H1 (cell line): ENCODE data around the gene MPRIP. TPM values are rescaled to one million over a fixed set of nuclear protein-coding genes. Genes with fewer than 3 reads are reported as not detected.

Source experiments
- CTCF ChIA-PET: fragments of 300-600 bp; sonication (Branson Sonifier 250); formaldehyde crosslinking; loops from one replicate; lab custom pipeline; 2021; ENCODE audit not compliant: partially characterized antibody; lab: Charles Lee
- POLR2A ChIA-PET: fragments of 300-600 bp; sonication (Branson Sonifier 250); formaldehyde crosslinking; loops from one replicate; lab custom pipeline; 2021; ENCODE audit warnings: inconsistent platforms; ENCODE audit not compliant: partially characterized antibody; lab: Charles Lee
- DNase-seq, 2 experiments: peaks; one replicate each; pipeline versions ENCODE4 v3.0.0 to v3.0.0-alpha.2; 2010 to 2022; ENCODE audit warnings: low spot score in 2 of 2, low read depth in 1 of 2, mixed read lengths in 1 of 2
- FAIRE-seq: peaks from 2 replicates; lab custom pipeline; 2011; peaks lifted over from hg19 to GRCh38; lab: Jason Lieb, UNC
- H2AFZ ChIP-seq: 2 replicates; pipeline ENCODE4 v1.8.1; 2012; ENCODE audit warnings: low read length, inconsistent platforms
- H2AK5ac ChIP-seq: 2 replicates; pipeline ENCODE4 v1.6.1; 2013; ENCODE audit warnings: low read depth, low read length
- H2BK120ac ChIP-seq: replicated peaks from 2 replicates; pipeline ENCODE3; 2013; ENCODE audit warnings: low read depth, low read length, inconsistent platforms
- H2BK12ac ChIP-seq: 2 replicates; pipeline ENCODE4 v1.6.1; 2013; ENCODE audit warnings: low read depth, low read length
- H2BK15ac ChIP-seq: 2 replicates; pipeline ENCODE4 v1.6.1; 2013; ENCODE audit warnings: low read length
- H2BK20ac ChIP-seq: 2 replicates; pipeline ENCODE4 v1.6.1; 2013; ENCODE audit warnings: low read length
- H2BK5ac ChIP-seq: 2 replicates; pipeline ENCODE4 v1.6.1; 2013; ENCODE audit warnings: low read depth, low read length
- H3K14ac ChIP-seq: 2 replicates; pipeline ENCODE4 v1.6.1; 2013; ENCODE audit warnings: inconsistent platforms; ENCODE audit not compliant: insufficient read length
- H3K18ac ChIP-seq: 2 replicates; pipeline ENCODE4 v1.6.1; 2013; ENCODE audit warnings: low read length; ENCODE audit errors: extremely low read depth
- H3K23ac ChIP-seq: 2 replicates; pipeline ENCODE4 v1.6.1; 2013; ENCODE audit warnings: inconsistent platforms; ENCODE audit not compliant: insufficient read length
- H3K23me2 ChIP-seq: 2 replicates; pipeline ENCODE4 v1.6.1; 2013; ENCODE audit warnings: low read depth, low read length
- H3K27ac ChIP-seq: 2 replicates; pipeline ENCODE4 v1.6.1; 2011; ENCODE audit warnings: low read depth, low read length, inconsistent platforms
- H3K27me3 ChIP-seq, 4 experiments: replicated peaks in 1 of 4; 1 replicate in 1 of 4; 2 replicates in 3 of 4; pipeline versions ENCODE4 v1.6.1 to v1.8.1; 2011 to 2013; ENCODE audit warnings: low read length in 3 of 4, mild to moderate bottlenecking in 3 of 4, inconsistent platforms in 2 of 4, mixed read lengths in 2 of 4, moderate library complexity in 1 of 4; ENCODE audit not compliant: control insufficient read depth in 3 of 4, insufficient read depth in 3 of 4; ENCODE audit errors: extremely low read depth in 1 of 4
- H3K36me3 ChIP-seq, 4 experiments: 2 replicates each; pipeline versions ENCODE4 v1.6.1 to v1.8.1; 2011 to 2013; ENCODE audit warnings: mild to moderate bottlenecking in 4 of 4, low read length in 3 of 4, moderate library complexity in 2 of 4, control low read depth in 1 of 4, inconsistent platforms in 1 of 4; ENCODE audit not compliant: insufficient read depth in 4 of 4, control insufficient read depth in 2 of 4
- H3K4ac ChIP-seq: replicated peaks from 2 replicates; pipeline ENCODE3; 2013; ENCODE audit warnings: low read length, low read depth, mixed read lengths, inconsistent platforms; ENCODE audit not compliant: insufficient read length
- H3K4me1 ChIP-seq, 4 experiments: replicated peaks in 1 of 4; 1 replicate in 1 of 4; 2 replicates in 3 of 4; pipeline versions ENCODE4 v1.6.1 to v1.8.1; 2011 to 2013; ENCODE audit warnings: low read length in 3 of 4, inconsistent platforms in 2 of 4, mixed read lengths in 1 of 4; ENCODE audit not compliant: insufficient read depth in 4 of 4, control insufficient read depth in 3 of 4
- H3K4me2 ChIP-seq, 2 experiments: 2 replicates each; pipeline versions ENCODE4 v1.6.1 to v1.8.1; 2011 to 2013; ENCODE audit warnings: low read depth in 2 of 2, low read length in 2 of 2, control low read depth in 1 of 2, inconsistent platforms in 1 of 2, mild to moderate bottlenecking in 1 of 2; ENCODE audit not compliant: insufficient read depth in 1 of 2
- H3K4me3 ChIP-seq, 4 experiments: fragments of 200-600, 300-600 bp in 1 of 4; sonication (generic), shearing (Covaris generic), sonication (Bioruptor Twin) in 1 of 4; 2 replicates each; pipeline versions ENCODE4 v1.5.1 to v1.8.1; 2011 to 2016; ENCODE audit warnings: low read length in 4 of 4, low read depth in 3 of 4, control low read depth in 2 of 4, inconsistent platforms in 2 of 4, mild to moderate bottlenecking in 2 of 4, mixed read lengths in 1 of 4, moderate library complexity in 1 of 4; ENCODE audit not compliant: insufficient read depth in 2 of 4; ENCODE audit errors: extremely low read depth in 1 of 4
- H3K56ac ChIP-seq: replicated peaks from 2 replicates; pipeline ENCODE3; 2013; ENCODE audit warnings: low read depth, mild to moderate bottlenecking, mixed read lengths, low read length, inconsistent platforms; ENCODE audit not compliant: insufficient read length
- H3K79me1 ChIP-seq: 2 replicates; pipeline ENCODE4 v1.6.1; 2013; ENCODE audit warnings: low read depth, low read length, control low read depth
- H3K79me2 ChIP-seq, 2 experiments: 2 replicates each; pipeline versions ENCODE4 v1.6.1 to v1.8.1; 2012 to 2013; ENCODE audit warnings: low read length in 2 of 2, mild to moderate bottlenecking in 2 of 2, inconsistent platforms in 1 of 2; ENCODE audit not compliant: insufficient read depth in 2 of 2, control insufficient read depth in 1 of 2
- H3K9ac ChIP-seq, 4 experiments: replicated peaks in 1 of 4; 1 replicate in 1 of 4; 2 replicates in 3 of 4; pipeline versions ENCODE4 v1.6.1 to v1.8.1; 2011 to 2013; ENCODE audit warnings: low read depth in 3 of 4, low read length in 3 of 4, control low read depth in 2 of 4, mild to moderate bottlenecking in 2 of 4, moderate library complexity in 2 of 4, inconsistent platforms in 1 of 4; ENCODE audit errors: extremely low read depth in 1 of 4
- H3K9me3 ChIP-seq, 2 experiments: 2 replicates each; pipeline versions ENCODE4 v1.6.1 to v1.8.1; 2012 to 2013; ENCODE audit warnings: mild to moderate bottlenecking in 2 of 2, moderate library complexity in 2 of 2, control low read depth in 1 of 2, inconsistent platforms in 1 of 2, low read depth in 1 of 2, low read length in 1 of 2, mixed read lengths in 1 of 2; ENCODE audit not compliant: insufficient read depth in 2 of 2
- H4K20me1 ChIP-seq, 2 experiments: replicated peaks in 1 of 2; 2 replicates each; pipeline versions ENCODE3 to v1.8.1; 2011 to 2013; ENCODE audit warnings: inconsistent platforms in 2 of 2, low read length in 2 of 2, mild to moderate bottlenecking in 1 of 2; ENCODE audit not compliant: insufficient read depth in 2 of 2, control insufficient read depth in 1 of 2
- H4K5ac ChIP-seq: 2 replicates; pipeline ENCODE4 v1.6.1; 2013; ENCODE audit warnings: low read length, low read depth, mixed read lengths, inconsistent platforms; ENCODE audit not compliant: insufficient read length
- H4K8ac ChIP-seq: 2 replicates; pipeline ENCODE4 v1.8.0; 2013; ENCODE audit warnings: mild to moderate bottlenecking, moderate library complexity, low read length, inconsistent platforms; ENCODE audit not compliant: insufficient read depth; ENCODE audit errors: extremely low read depth
- H4K91ac ChIP-seq: replicated peaks from 2 replicates; pipeline ENCODE3; 2013; ENCODE audit warnings: low read length, mixed read lengths, inconsistent platforms; ENCODE audit not compliant: insufficient read length
- ATF3 ChIP-seq: IDR thresholded peaks from 2 replicates; pipeline ENCODE4 v1.6.1; 2011; ENCODE audit warnings: low read depth, mild to moderate bottlenecking, low read length; ENCODE audit not compliant: insufficient read depth
- CBX5 ChIP-seq: fragments of 300-800, 300-1000 bp; sonication (generic); IDR thresholded peaks from 2 replicates; pipeline ENCODE4 v1.7.1; 2016; ENCODE audit warnings: antibody characterized with exemption, low read length, low read depth
- CBX8 ChIP-seq: fragments of 300-800, 300-1000 bp; sonication (generic); IDR thresholded peaks from 2 replicates; pipeline ENCODE4 v1.7.1; 2016; ENCODE audit warnings: low read depth, low read length, borderline replicate concordance
- CREB1 ChIP-seq: IDR thresholded peaks from 2 replicates; pipeline ENCODE4 v1.6.1; 2012; ENCODE audit warnings: inconsistent platforms
- CTCF ChIP-seq, 3 experiments: IDR thresholded peaks; 1 replicate in 2 of 3; 2 replicates in 1 of 3; pipeline versions ENCODE4 v1.5.1 to v1.6.1; 2011; ENCODE audit warnings: low read length in 3 of 3, mild to moderate bottlenecking in 3 of 3, inconsistent platforms in 2 of 3, low read depth in 1 of 3, moderate library complexity in 1 of 3; ENCODE audit not compliant: insufficient read depth in 1 of 3; ENCODE audit errors: control extremely low read depth in 1 of 3
- JUN ChIP-seq: IDR thresholded peaks from 2 replicates; pipeline ENCODE4 v1.6.1; 2011; ENCODE audit warnings: low read depth, mild to moderate bottlenecking, improper control_type of control experiment, low read length
- NANOG ChIP-seq: IDR thresholded peaks from 2 replicates; pipeline ENCODE4 v1.6.1; 2011; ENCODE audit warnings: low read length, low read depth, mild to moderate bottlenecking, inconsistent platforms; ENCODE audit not compliant: insufficient read depth, poor library complexity, severe bottlenecking
- POLR2A ChIP-seq, 2 experiments: IDR thresholded peaks; 1 replicate in 1 of 2; 2 replicates in 1 of 2; pipeline ENCODE4 v1.6.1; 2011; ENCODE audit warnings: low read depth in 2 of 2, low read length in 2 of 2, mild to moderate bottlenecking in 2 of 2; ENCODE audit errors: control extremely low read depth in 1 of 2
- USF2 ChIP-seq: IDR thresholded peaks from 2 replicates; pipeline ENCODE4 v1.6.1; 2011; ENCODE audit warnings: low read length, improper control_type of control experiment
- YY1 ChIP-seq: IDR thresholded peaks from 2 replicates; pipeline ENCODE4 v1.6.1; 2011; ENCODE audit warnings: low read depth, mild to moderate bottlenecking, low read length
- WGBS, 2 experiments: shearing (Covaris generic) in 1 of 2; methylation state at CpG; one replicate each; pipeline versions ENCODE4 v1.1.6 to v1.1.7; 2013 to 2015; ENCODE audit warnings: low lambda C conversion rate in 2 of 2, mixed read lengths in 2 of 2, inconsistent platforms in 1 of 2, low coverage in 1 of 2, missing lambda C conversion rate in 1 of 2; ENCODE audit not compliant: insufficient replicate concordance in 2 of 2, insufficient coverage in 1 of 2, insufficient read length in 1 of 2; ENCODE audit errors: extremely low coverage in 1 of 2, missing lambda C conversion rate in 1 of 2; 5-methylcytosine and 5-hydroxymethylcytosine counted together
- polyA plus RNA-seq, 7 experiments: library from polyadenylated mRNA; depleted of rRNA in 3 of 7; stranded (reverse) in 5 of 7; unstranded in 2 of 7; fragments of >200 nt in 5 of 7; fragments of 200-250 nt in 2 of 7; gene quantifications; 1 replicate in 5 of 7; 2 replicates in 1 of 7; 4 replicates in 1 of 7; pipeline versions ENCODE4 v1.2.1 to v1.2.3, GENCODE V29; 2011 to 2013; ENCODE audit warnings: missing spikeins in 2 of 7, mixed read lengths in 2 of 7
- total RNA-seq: library from RNA; stranded (reverse); fragmentation: NEBNext Ultra II Directional; extraction: Animal tissue kit (Norgen Biotek cat#: 25700); gene quantifications from 2 replicates; pipeline ENCODE4 v1.2.1, GENCODE V29; 2021

MPRIP gene
- total and polyA plus RNA-seq, 2 of the 8 experiments (the other 6 are each of a cell fraction or from before 2014, with no cell fraction given): 48.6 to 146 TPM

- Histone ChIP-seq H3K79me2 (no peaks in the 10 kb centered on the region), H2BK12ac (no peak overlapping the region), H3K4me2 (no peak overlapping the region), H2AFZ (no peak overlapping the region), H2BK120ac (no peak overlapping the region), H3K9me3 (no peaks in the 10 kb centered on the region), H3K23ac (no peak overlapping the region), H3K56ac (no peak overlapping the region), H2BK5ac (no peak overlapping the region; the same call in 1 of the 2 replicates), H3K4me3 (no peak overlapping the region), H4K20me1 (peaks cover 2 to 6% of the 10 kb centered on the region in 2 experiments), H3K36me3 (peaks cover 4 to 13% (median 10%) of the 10 kb centered on the region in 4 experiments; a peak in 4 of 8 replicates), H3K23me2 (no peaks in the 10 kb centered on the region), H2BK20ac (no peak overlapping the region), H4K5ac (no peak overlapping the region), H3K79me1 (no peaks in the 10 kb centered on the region), H3K9ac (no peak overlapping the region), H3K18ac (no peak overlapping the region), H2AK5ac (no peak overlapping the region), H2BK15ac (no peak overlapping the region), H3K27me3 (no peaks in the 10 kb centered on the region), H3K4me1 (peaks cover 0 to 17% (median 3%) of the 10 kb centered on the region in 4 experiments; a peak in 5 of 7 replicates), H3K14ac (no peak overlapping the region), H4K8ac (no peak overlapping the region), H3K4ac (no peak overlapping the region), H3K27ac (no peak overlapping the region), H4K91ac (no peak overlapping the region)
- DNase-seq: no peak
- ChIA-PET POLR2A (no interaction called here), CTCF (interaction anchor here (0.6 to 8.2 kb wide), 23 partner anchors 9 to 212 kb away, joined by 3 to 117 read pairs (median 4); no protein-coding TSS in a partner anchor)
- FAIRE-seq: no peak
- WGBS, 2 experiments: 90% methylated on average over 4 of the region's 4 CpGs; no CpG with 5 or more reads in 1 of the 2 experiments
- TF ChIP-seq CBX5: no peak
- TF ChIP-seq POLR2A (IDR thresholded peaks at IDR 0.05; ENCODE audit: control extremely low read depth in 1 of 2, low read depth in 2 of 2, low read length in 2 of 2): no peak
- no peak for TF ChIP-seq YY1
- no peak for TF ChIP-seq ATF3
- no peak for TF ChIP-seq CTCF (IDR thresholded peaks at IDR 0.05; ENCODE audit: control extremely low read depth in 1 of 3, insufficient read depth in 1 of 3, low read depth in 1 of 3, low read length in 3 of 3)
- TF ChIP-seq USF2: no peak
- no peak for TF ChIP-seq NANOG
- TF ChIP-seq CBX8: no peak
- TF ChIP-seq JUN: no peak
- no peak for TF ChIP-seq CREB1
Measured at GRCh38 chr17:17144061-17144460, 101.8 kb downstream of the MPRIP start.
